NT2/D1 (cell line): Measurements from ENCODE around the gene TBC1D2B.

Source experiments
- SUZ12 ChIP-seq: IDR thresholded peaks from 2 replicates; pipeline ENCODE4 v1.6.1; 2011; ENCODE audit not compliant: insufficient read length, insufficient read depth; ENCODE audit errors: extremely low read depth
- ZNF274 ChIP-seq: IDR thresholded peaks from 2 replicates; pipeline ENCODE4 v1.6.1; 2011; ENCODE audit warnings: mild to moderate bottlenecking, low read depth, low read length

- TF ChIP-seq ZNF274 = no peak
- no peak for TF ChIP-seq SUZ12
These were observed 97.4 kb downstream of the TBC1D2B start for GRCh38 chr15:77980098-77980497.
